Measurements from ENCODE around the gene MPPED2. TPM values are rescaled to one million over a fixed set of nuclear protein-coding genes. Genes with fewer than 3 reads are reported as not detected.

Gene MPPED2
- total and polyA plus RNA-seq, 12 donors: 2.2 to 15.1 (median 10.4) TPM

- intact Hi-C loops (cut with DNase I): loop anchor here in 9 of 10 donors (5.0 to 10.0 kb wide), 11 partner anchors 92 to 335 kb away; no protein-coding TSS in a partner anchor
- H3K9me3 ChIP-seq: no peaks in the 10 kb centered on the region
- no peak for DNase-seq
- no peak for ATAC-seq
- peaks cover 0 to 46% (median 0%) of the 10 kb centered on the region in 9 donors for H3K36me3 ChIP-seq
- 88 to 91% methylated on average over 3 of the region's 3 CpGs for WGBS, 2 donors
- TF ChIP-seq CTCF (IDR thresholded peaks at IDR 0.05): no peak
- H3K4me3 ChIP-seq: no peak overlapping the region
- peaks cover 0 to 10% (median 0%) of the 10 kb centered on the region in 7 donors for H3K27me3 ChIP-seq
- H3K27ac ChIP-seq: no peak overlapping the region
- peaks cover 0 to 10% (median 3%) of the 10 kb centered on the region in 9 donors for H3K4me1 ChIP-seq
These were observed 6.6 kb downstream of the MPPED2 start for GRCh38 chr11:30579415-30580175.

GRCh38 chr11:30578406-30578805 is 7.7 kb downstream of the MPPED2 start:
- no peak overlapping the region for H3K4me3 ChIP-seq
- no peak for TF ChIP-seq CTCF (IDR thresholded peaks at IDR 0.05)
- H3K9me3 ChIP-seq: no peaks in the 10 kb centered on the region
- intact Hi-C loops (cut with DNase I): no loop called here
- no peaks in the 10 kb centered on the region for H3K27me3 ChIP-seq
- 96% methylated on average over 1 of the region's 1 CpG for WGBS, 2 donors
- no peak for DNase-seq
- H3K27ac ChIP-seq: no peak overlapping the region
- peaks cover 0 to 4% (median 0%) of the 10 kb centered on the region in 9 donors for H3K4me1 ChIP-seq
- H3K36me3 ChIP-seq: peaks cover 0 to 46% (median 0%) of the 10 kb centered on the region in 9 donors
- no peak for ATAC-seq

- no peak for TF ChIP-seq CTCF (IDR thresholded peaks at IDR 0.05)
- 95 to 97% methylated on average over 2 of the region's 2 CpGs for WGBS, 2 donors
- Histone ChIP-seq H3K36me3 (peaks cover 0 to 33% (median 0%) of the 10 kb centered on the region in 9 donors), H3K4me3 (no peak overlapping the region), H3K27me3 (no peaks in the 10 kb centered on the region), H3K9me3 (no peaks in the 10 kb centered on the region), H3K4me1 (peaks cover 0 to 5% (median 0%) of the 10 kb centered on the region in 9 donors), H3K27ac (no peak overlapping the region)
- DNase-seq: no peak
- ATAC-seq: no peak
- intact Hi-C loops (cut with DNase I): no loop called here
These were observed 12.2 kb downstream of the MPPED2 start for GRCh38 chr11:30573951-30574350.

- no peak overlapping the region for H3K27ac ChIP-seq
- TF ChIP-seq CTCF (IDR thresholded peaks at IDR 0.05): no peak
- H3K27me3 ChIP-seq: no peaks in the 10 kb centered on the region
- intact Hi-C loops (cut with DNase I): no loop called here
- no peaks in the 10 kb centered on the region for H3K36me3 ChIP-seq
- no peak overlapping the region for H3K4me3 ChIP-seq
- no peaks in the 10 kb centered on the region for H3K9me3 ChIP-seq
- WGBS, 2 donors: 66 to 73% methylated on average over 8 of the region's 8 CpGs
- ATAC-seq: no peak
- no peak for DNase-seq
- H3K4me1 ChIP-seq: peaks cover 0 to 16% (median 0%) of the 10 kb centered on the region in 9 donors
These were observed 17.2 kb downstream of the MPPED2 start for GRCh38 chr11:30568931-30569330.

Measured in heart right ventricle (tissue), 16 donors.